Left renal pelvis (tissue), 4 donors: Measurements from ENCODE around the gene TPSB2. TPM values are rescaled to one million over a fixed set of nuclear protein-coding genes. Genes with fewer than 3 reads are reported as not detected.

Experiments
- DNase-seq, 4 donors: peaks; one replicate each; pipeline ENCODE4 v3.0.0-alpha.2; 2013; ENCODE audit warnings: low read depth in 4 of 4, low spot score in 3 of 4
- polyA plus RNA-seq, 4 donors: library from polyadenylated mRNA; unstranded; fragments of 120-200 nt; gene quantifications; one replicate each; pipeline ENCODE4 v1.2.1, GENCODE V29; 2013; ENCODE audit not compliant: insufficient read length in 4 of 4

Gene TPSB2
- polyA plus RNA-seq, 4 donors: 0.12 TPM; not detected in 3

DNA sequence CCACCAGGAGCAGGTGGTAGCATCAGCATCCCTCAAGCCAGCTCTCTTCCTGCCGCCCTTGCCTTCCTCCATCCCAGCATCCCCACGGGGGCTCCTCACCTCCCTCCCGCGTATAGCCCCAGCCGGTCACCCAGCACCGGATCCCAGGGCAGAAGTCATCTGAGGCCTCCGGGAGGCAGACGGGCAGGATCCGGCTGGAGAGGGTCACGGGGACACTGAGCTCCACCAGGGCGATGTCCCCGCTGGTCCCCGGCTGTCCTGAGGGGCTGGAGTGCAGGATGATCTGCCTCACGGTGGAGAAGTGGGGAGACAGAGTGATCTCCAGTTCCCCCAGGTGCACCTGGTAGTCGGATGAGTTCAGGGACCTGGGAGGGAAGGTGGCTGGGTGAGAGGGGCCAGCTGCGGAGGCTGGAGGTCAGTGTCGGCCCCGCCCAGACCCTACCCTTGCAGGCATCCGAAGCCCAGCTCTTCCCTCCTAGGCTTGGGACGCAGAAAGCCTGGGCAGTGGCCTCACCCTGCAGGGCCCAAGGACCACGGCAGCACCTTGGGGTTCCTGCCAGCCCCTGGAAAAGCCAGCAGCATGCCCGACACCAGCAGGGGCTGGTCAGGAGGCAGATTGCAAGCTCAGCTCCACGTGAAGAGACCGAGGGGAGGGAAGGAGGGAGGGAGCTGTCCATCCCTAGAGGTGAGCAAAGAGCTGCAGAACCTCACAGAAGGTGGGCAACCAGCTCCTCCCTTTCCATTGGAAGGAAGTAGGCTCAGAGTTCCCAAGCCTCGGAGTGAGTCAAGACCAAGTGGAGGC, 7.2 kb downstream of the TPSB2 start:
- no peak for DNase-seq

GRCh38 chr16:1221628-1222552, 8.1 kb downstream of the TPSB2 start:
- no peak for DNase-seq

DNA sequence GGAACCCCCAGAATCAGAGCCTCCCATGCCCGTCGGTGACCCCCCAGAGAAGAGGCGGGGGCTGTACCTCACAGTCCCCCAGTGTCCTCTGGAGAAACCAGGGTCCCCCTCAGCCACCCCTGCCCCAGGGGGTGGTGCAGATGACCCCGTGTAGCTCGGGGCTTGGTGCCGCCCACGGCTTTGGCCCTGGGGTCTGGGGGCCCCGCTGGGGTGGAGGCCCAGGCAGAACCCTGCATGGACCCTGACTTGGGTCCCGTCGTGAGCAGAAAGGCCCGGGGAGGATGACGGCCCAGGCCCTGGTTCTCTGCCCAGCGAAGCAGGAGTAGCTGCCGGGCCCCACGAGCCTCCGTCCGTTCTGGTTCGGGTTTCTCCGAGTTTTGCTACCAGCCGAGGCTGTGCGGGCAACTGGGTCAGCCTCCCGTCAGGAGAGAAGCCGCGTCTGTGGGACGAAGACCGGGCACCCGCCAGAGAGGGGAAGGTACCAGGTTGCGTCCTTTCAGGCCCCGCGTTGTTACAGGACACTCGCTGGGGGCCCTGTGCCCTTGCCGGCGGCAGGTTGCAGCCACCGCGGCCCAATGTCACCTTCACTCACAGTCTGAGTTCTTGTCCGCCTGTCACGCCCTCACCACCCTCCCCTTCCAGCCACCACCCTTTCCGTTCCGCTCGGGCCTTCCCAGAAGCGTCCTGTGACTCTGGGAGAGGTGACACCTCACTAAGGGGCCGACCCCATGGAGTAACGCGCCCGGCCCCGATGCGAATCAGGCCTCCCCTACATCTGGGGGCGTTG, 8.9 kb downstream of the TPSB2 start:
- DNase-seq: no peak

- no peak for DNase-seq
Measured at GRCh38 chr16:1220098-1220728, 9.8 kb downstream of the TPSB2 start.

- no peak for DNase-seq
Measured at GRCh38 chr16:1218930-1219611, 10.9 kb downstream of the TPSB2 start.

- no peak for DNase-seq
Measured at GRCh38 chr16:1218061-1218929, 11.7 kb downstream of the TPSB2 start.

- DNase-seq: no peak
Measured at GRCh38 chr16:1217526-1217925, 12.5 kb downstream of the TPSB2 start.

DNA sequence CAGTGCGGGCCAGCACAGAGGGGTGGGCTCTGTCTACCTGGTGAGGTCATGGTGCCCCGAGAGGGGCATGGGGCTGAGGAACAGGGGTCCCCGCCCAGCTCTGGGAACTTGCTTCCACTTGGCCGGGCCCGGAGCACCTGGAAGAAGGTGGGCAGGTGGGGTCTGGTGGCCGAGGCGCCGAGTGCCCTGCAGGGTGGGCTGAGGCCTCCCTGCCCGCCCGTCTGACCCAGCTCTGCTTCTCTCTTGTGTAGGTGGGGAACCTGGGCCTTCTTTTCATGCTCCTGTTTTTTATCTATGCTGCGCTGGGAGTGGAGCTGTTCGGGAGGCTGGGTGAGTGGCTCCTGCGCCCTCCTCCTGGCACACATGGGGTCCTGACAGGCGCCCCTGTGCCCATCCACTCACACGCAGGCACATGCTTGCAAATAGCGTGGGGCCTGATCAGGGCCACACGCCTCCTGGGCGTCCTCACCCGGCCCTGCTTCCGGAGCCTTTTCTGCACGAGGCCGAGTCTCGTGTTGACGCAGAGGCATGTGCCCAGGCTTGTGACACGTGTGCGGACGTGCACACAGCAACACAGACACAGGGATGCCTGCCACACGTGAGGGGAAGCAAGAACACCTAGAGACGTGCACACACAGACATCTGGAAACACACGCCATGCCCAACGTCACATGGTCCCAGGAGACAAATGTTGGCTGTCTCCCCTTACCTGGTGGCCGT, 13.1 kb downstream of the TPSB2 start:
- no peak for DNase-seq

DNA sequence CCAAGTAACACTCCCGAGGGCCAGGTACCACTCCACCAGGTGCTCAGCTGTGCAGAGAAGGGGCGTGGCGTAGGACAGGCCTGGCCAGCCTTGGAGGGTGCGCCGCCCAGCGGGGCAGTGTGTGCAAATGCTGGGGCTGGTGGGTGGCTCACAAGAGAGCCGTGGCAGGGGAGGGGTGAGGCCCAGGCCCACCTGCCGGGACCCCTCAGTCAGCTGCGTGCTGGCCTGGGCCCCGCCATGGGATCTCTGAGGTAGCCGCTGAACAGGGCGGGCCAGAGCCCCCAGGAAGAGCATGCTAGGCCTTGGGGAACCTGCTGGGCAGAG, 13.7 kb downstream of the TPSB2 start:
- no peak for DNase-seq

DNA sequence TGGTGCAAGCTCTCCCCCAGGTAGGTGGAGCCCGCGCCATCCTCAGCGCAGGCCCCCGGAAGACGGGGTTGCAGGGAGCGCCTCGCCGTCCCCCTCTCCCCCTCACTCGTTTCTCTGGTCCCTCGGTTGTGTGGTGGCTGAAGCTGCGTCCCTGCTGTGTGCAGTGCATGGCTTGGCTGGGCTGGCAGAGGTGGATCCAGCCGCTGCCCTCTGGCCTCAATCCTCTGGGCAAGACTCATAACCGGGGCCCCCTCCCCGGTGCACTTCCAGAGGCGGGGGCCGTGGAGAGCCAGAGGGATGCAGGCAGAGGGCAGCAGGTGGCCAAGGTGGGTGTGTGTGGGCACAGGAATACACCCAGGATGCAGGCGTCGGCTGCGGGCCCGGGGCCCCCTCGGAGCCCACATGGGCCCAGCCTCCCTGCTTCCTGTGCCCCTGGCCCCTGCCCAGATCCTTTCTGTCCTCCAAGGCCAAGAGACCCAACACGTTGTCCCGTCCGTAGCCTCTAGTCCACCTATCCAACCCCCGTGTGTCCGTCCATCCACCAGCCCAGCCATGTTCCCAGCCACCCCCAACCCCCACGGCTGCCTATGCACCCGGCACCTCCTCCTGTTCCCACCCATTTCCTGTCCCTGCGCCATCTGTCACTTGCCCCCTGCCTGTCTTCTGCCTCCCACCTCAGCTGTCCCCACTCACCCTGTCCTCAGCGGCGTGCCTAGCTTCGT, 14.2 kb downstream of the TPSB2 start:
- DNase-seq: no peak

DNA sequence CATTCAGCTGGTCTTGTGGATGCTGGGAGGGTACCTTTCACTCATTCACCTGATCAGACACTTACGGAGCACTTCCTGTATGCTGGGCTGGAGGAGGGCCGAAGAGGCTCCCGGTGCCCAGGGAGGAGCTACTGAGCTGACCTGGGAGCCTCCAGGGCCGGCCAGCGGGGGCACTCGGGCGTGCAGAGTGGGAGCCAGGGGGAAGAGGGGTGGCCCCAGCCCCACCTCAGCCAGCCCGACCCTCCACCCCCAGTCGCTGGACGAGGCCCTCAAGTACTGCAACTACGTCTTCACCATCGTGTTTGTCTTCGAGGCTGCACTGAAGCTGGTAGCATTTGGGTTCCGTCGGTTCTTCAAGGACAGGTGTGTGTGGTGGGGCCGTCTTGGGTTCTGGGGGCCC, 15.3 kb downstream of the TPSB2 start:
- no peak for DNase-seq

- no peak for DNase-seq
Measured at GRCh38 chr16:1213796-1214372, 16.1 kb downstream of the TPSB2 start.

GRCh38 chr16:1213231-1213630, 16.8 kb downstream of the TPSB2 start:
- DNase-seq: no peak

- no peak for DNase-seq
Measured at GRCh38 chr16:1212616-1213194, 17.3 kb downstream of the TPSB2 start.

DNA sequence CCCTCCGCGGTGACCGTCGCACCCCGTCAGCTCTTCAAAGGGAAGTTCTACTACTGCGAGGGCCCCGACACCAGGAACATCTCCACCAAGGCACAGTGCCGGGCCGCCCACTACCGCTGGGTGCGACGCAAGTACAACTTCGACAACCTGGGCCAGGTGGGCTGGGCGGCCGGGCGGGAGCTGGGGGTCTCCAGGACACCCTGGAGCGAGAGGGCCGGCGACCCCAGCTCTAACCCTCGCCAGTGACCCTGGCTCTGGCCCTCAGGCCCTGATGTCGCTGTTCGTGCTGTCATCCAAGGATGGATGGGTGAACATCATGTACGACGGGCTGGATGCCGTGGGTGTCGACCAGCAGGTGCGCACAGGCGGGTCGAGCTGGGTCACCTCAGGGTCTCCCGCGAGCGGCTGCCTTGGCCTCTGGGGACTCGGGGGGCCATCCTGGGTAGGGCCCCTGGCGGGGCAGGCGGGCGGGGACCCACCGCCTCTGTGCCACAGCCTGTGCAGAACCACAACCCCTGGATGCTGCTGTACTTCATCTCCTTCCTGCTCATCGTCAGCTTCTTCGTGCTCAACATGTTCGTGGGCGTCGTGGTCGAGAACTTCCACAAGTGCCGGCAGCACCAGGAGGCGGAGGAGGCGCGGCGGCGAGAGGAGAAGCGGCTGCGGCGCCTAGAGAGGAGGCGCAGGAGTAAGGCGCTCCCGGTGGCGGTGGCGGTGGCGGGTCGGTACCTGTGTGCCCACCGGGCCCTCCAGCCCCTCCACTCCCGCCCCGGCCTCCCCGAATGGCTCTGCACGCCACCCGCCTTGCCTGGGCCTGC, 18.3 kb downstream of the TPSB2 start:
- no peak for DNase-seq

DNA sequence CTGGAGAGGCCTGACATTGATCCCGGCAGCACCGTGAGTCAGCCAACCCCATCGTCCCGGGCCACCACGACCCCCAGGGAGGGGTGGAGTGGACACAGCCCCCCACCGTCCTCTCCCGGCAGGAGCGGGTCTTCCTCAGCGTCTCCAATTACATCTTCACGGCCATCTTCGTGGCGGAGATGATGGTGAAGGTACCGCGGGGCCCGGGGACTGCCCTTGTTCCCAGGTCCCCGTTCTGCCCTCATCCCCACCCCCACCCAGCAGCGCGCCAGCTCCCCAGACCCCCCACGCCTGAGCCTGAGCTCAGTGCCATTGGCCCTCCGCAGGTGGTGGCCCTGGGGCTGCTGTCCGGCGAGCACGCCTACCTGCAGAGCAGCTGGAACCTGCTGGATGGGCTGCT, 19.5 kb downstream of the TPSB2 start:
- no peak for DNase-seq
